ENCODE data around the gene PIGS. TPM values are rescaled to one million over a fixed set of nuclear protein-coding genes. Genes with fewer than 3 reads are reported as not detected.

PIGS gene
- total and polyA plus RNA-seq, 4 donors, result 10.0 to 71.9 (median 57.2) TPM

DNA sequence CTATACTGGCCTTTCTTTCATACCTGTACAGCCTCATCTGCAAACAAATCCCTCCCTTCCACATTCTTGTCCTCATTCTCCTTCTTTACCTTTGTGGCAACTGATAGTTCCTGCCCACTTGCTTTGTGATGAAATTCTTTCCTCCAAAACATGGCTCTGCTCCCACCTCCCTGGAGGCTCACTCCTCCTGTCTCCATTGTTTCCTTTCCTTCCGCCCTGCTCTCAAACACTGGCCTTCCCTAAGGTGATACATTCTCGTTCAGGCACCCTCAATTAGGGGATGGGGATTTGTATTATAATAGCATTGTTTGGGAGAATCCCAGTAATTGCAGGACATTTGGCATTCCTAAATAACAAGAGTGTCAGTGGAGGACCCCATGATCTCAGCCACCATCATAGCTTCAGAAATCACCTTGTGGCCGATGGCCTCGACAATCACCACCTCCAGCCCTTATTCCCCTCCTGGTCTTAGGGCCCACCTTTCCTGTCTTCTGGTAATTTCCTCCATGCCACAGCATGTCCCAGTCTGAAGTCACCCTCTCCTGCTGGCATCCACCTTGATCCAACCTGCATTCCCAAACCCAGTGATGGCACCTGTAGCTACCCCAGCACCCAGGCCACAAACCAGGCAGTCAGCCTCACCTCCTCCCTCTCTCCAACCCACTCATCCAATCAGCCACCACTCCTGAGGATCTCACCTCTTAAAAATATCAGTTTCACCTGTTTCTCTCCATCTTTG lies 26.8 kb downstream of the PIGS start:
- no peaks in the 10 kb centered on the region for H3K4me1 ChIP-seq (ENCODE audit: control insufficient read depth in 5 of 5, insufficient read depth in 5 of 5, low read length in 5 of 5)
- H3K27ac ChIP-seq (ENCODE audit: low read depth in 1 of 2, low read length in 1 of 2), result no peak overlapping the region
- peaks cover 0 to 4% (median 0%) of the 10 kb centered on the region in 4 donors for H3K36me3 ChIP-seq (ENCODE audit: control insufficient read depth in 4 of 4, insufficient read depth in 4 of 4, low read length in 4 of 4)
- no peak for DNase-seq
- TF ChIP-seq, protein P1, sequence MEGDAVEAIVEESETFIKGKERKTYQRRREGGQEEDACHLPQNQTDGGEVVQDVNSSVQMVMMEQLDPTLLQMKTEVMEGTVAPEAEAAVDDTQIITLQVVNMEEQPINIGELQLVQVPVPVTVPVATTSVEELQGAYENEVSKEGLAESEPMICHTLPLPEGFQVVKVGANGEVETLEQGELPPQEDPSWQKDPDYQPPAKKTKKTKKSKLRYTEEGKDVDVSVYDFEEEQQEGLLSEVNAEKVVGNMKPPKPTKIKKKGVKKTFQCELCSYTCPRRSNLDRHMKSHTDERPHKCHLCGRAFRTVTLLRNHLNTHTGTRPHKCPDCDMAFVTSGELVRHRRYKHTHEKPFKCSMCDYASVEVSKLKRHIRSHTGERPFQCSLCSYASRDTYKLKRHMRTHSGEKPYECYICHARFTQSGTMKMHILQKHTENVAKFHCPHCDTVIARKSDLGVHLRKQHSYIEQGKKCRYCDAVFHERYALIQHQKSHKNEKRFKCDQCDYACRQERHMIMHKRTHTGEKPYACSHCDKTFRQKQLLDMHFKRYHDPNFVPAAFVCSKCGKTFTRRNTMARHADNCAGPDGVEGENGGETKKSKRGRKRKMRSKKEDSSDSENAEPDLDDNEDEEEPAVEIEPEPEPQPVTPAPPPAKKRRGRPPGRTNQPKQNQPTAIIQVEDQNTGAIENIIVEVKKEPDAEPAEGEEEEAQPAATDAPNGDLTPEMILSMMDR (IDR thresholded peaks at IDR 0.05; ENCODE audit: control extremely low read depth, extremely low read depth), result no peak
- no peak overlapping the region for H3K4me3 ChIP-seq
- no peak for ATAC-seq (ENCODE audit: insufficient read depth, low FRiP score)
- no peak overlapping the region for H3K9ac ChIP-seq (ENCODE audit: insufficient read depth in 1 of 2, low read length in 2 of 2)
- WGBS, 2 donors, result 87 to 92% methylated on average over 4 of the region's 4 CpGs
- H3K27me3 ChIP-seq (ENCODE audit: control insufficient read depth in 3 of 3, insufficient read depth in 3 of 3, low read length in 2 of 3), result no peaks in the 10 kb centered on the region
- H3K9me3 ChIP-seq (ENCODE audit: control insufficient read depth in 4 of 4, insufficient read depth in 3 of 4, low read length in 3 of 4), result no peaks in the 10 kb centered on the region

DNA sequence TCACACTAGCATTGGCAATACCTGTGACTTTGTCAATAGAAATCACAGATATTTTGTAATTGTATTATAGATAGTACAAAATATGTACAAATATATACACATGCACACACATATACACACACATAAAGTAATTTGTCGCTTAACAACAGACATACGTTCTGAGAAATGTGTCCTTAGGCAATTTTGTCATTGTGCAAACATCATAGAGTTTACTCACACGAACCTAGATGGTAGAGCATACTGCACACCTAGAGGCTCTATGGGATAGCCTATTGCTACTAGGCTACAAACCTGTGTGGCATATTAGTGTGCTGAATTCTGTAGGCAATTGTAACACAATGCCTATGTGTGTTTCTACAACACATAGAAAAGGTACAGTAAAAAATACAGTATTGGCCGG lies 29.9 kb downstream of the PIGS start:
- Histone ChIP-seq H3K4me3 (no peak overlapping the region), H3K9ac (ENCODE audit: insufficient read depth in 1 of 2, low read length in 2 of 2) (no peak overlapping the region), H3K27ac (ENCODE audit: low read depth in 1 of 2, low read length in 1 of 2) (no peak overlapping the region), H3K9me3 (ENCODE audit: control insufficient read depth in 4 of 4, insufficient read depth in 3 of 4, low read length in 3 of 4) (no peaks in the 10 kb centered on the region), H3K36me3 (ENCODE audit: control insufficient read depth in 4 of 4, insufficient read depth in 4 of 4, low read length in 4 of 4) (no peaks in the 10 kb centered on the region), H3K4me1 (ENCODE audit: control insufficient read depth in 5 of 5, insufficient read depth in 5 of 5, low read length in 5 of 5) (no peaks in the 10 kb centered on the region), H3K27me3 (ENCODE audit: control insufficient read depth in 3 of 3, insufficient read depth in 3 of 3, low read length in 2 of 3) (no peaks in the 10 kb centered on the region)
- TF ChIP-seq, protein P1 (IDR thresholded peaks at IDR 0.05; ENCODE audit: control extremely low read depth, extremely low read depth), result no peak
- ATAC-seq (ENCODE audit: insufficient read depth, low FRiP score) (no peak), DNase-seq (no peak)
- 83% methylated on average over 4 of the region's 4 CpGs for WGBS, 2 donors

DNA sequence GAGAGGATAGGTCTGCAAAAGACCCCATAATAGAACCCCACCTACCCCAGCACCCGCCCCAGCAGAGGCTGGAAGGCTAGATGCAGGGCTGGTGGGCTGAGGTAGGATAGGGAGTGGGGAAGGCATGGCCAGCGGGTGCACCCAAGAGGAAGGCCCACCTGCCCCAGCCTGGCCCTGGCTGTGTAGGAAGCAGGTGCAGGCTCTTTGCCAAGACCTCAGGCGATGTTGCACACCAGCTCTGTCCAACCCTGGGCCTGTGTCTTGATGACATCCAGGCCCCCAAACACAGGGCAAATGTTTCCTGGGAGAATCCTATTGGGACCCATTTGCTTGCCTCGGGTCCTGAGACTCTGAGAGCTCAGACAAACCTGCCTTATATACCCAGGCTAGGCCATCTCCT lies 31.1 kb downstream of the PIGS start:
- no peak for DNase-seq
- peaks cover 0 to under 1% (median 0%) of the 10 kb centered on the region in 5 donors for H3K4me1 ChIP-seq (ENCODE audit: control insufficient read depth in 5 of 5, insufficient read depth in 5 of 5, low read length in 5 of 5)
- no peaks in the 10 kb centered on the region for H3K36me3 ChIP-seq (ENCODE audit: control insufficient read depth in 4 of 4, insufficient read depth in 4 of 4, low read length in 4 of 4)
- 82 to 91% methylated on average over 4 of the region's 4 CpGs for WGBS, 2 donors
- no peak for ATAC-seq (ENCODE audit: insufficient read depth, low FRiP score)
- H3K4me3 ChIP-seq, result no peak overlapping the region
- no peak overlapping the region for H3K9ac ChIP-seq (ENCODE audit: insufficient read depth in 1 of 2, low read length in 2 of 2)
- TF ChIP-seq, protein P1 (IDR thresholded peaks at IDR 0.05; ENCODE audit: control extremely low read depth, extremely low read depth), result no peak
- H3K27me3 ChIP-seq (ENCODE audit: control insufficient read depth in 3 of 3, insufficient read depth in 3 of 3, low read length in 2 of 3), result no peaks in the 10 kb centered on the region
- no peak overlapping the region for H3K27ac ChIP-seq (ENCODE audit: low read depth in 1 of 2, low read length in 1 of 2)
- H3K9me3 ChIP-seq (ENCODE audit: control insufficient read depth in 4 of 4, insufficient read depth in 3 of 4, low read length in 3 of 4), result no peaks in the 10 kb centered on the region

All from lung (tissue), 12 donors.